ENCODE measurements around the gene RHAG. TPM values are rescaled to one million over a fixed set of nuclear protein-coding genes. Genes with fewer than 3 reads are reported as not detected.

Gene RHAG
- total RNA-seq, 1 experiment from 2014 or later, result not detected

DNA sequence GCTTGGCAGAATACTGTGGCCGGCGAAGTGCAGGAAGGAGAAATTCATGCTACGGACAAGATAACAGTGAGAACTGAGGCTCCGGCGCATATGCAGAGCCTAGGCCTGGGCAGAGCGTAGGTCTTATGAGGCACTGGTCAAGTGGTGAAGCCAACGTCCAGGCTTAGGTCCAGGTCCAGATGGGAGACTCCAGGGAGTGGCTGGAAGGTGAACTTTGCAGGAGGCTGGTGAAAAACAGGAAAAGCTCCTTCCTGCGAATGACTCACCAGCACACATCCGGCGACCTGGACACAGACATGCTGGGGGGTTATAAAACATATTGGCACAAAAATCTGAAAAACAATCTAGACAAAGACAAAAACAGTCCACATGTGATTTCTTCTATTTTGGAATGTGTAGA lies 70.8 kb downstream of the RHAG start:
- Histone ChIP-seq H3K56ac (ENCODE audit: insufficient read length, low read depth, low read length) (no peak overlapping the region), H3K4ac (ENCODE audit: low read depth, low read length) (no peak overlapping the region), H3K79me2 (ENCODE audit: insufficient read depth, low read length) (no peaks in the 10 kb centered on the region), H2AK5ac (ENCODE audit: insufficient read length, low read length) (no peak overlapping the region), H3K14ac (ENCODE audit: insufficient read depth, low read length) (no peak overlapping the region), H3K23ac (ENCODE audit: insufficient read length, low read depth, low read length) (no peak overlapping the region), H3K4me1 (ENCODE audit: insufficient read depth, low read length) (no peaks in the 10 kb centered on the region), H3K23me2 (ENCODE audit: insufficient read length, low read depth, low read length, poor library complexity, severe bottlenecking) (no peaks in the 10 kb centered on the region), H4K91ac (ENCODE audit: insufficient read length, low read depth, low read length) (no peak overlapping the region), H3K9me3 (ENCODE audit: control insufficient read depth, low read depth, low read length) (no peaks in the 10 kb centered on the region), H2BK120ac (ENCODE audit: low read depth, low read length, poor library complexity, severe bottlenecking) (no peak overlapping the region), H4K20me1 (ENCODE audit: control insufficient read depth, insufficient read depth, insufficient read length) (no peaks in the 10 kb centered on the region), H4K5ac (ENCODE audit: insufficient read length, low read depth, low read length) (no peak overlapping the region), H3K27ac (ENCODE audit: insufficient read length, low read depth, low read length) (no peak overlapping the region), H3T11ph (ENCODE audit: low read length) (no peak overlapping the region), H2BK12ac (ENCODE audit: insufficient read length, low read depth, low read length) (no peak overlapping the region), H3K79me1 (ENCODE audit: insufficient read depth, low read depth, low read length, poor library complexity, severe bottlenecking) (no peaks in the 10 kb centered on the region), H4K8ac (replicated peaks; ENCODE audit: insufficient read length, low read depth, low read length) (no peak overlapping the region), H3K18ac (ENCODE audit: insufficient read length, low read depth, low read length) (no peak overlapping the region), H2AFZ (ENCODE audit: low read length) (no peak overlapping the region), H2BK15ac (ENCODE audit: low read depth, low read length) (no peak overlapping the region), H3K27me3 (ENCODE audit: insufficient read depth, low read length) (no peaks in the 10 kb centered on the region), H2BK5ac (ENCODE audit: insufficient read length, low read length) (no peak overlapping the region), H3K9ac (ENCODE audit: extremely low read depth, insufficient read length, low read length) (no peak overlapping the region), H2BK20ac (ENCODE audit: low read depth, low read length, poor library complexity, severe bottlenecking) (no peak overlapping the region), H3K4me2 (ENCODE audit: insufficient read depth, insufficient read length, low read length) (no peak overlapping the region)
- peaks cover 4 to 17% (median 8%) of the 10 kb centered on the region in 3 experiments; a peak in 5 of 7 replicates for H3K36me3 Mint-ChIP-seq (ENCODE audit: insufficient read depth in 1 of 3, low read depth in 3 of 3)
- H3K27ac Mint-ChIP-seq, result no peak overlapping the region
- no peak overlapping the region for H3K4me3 Mint-ChIP-seq
- peaks cover 6 to 9% of the 10 kb centered on the region in 2 experiments; a peak in 4 of 5 replicates for H3K9me3 Mint-ChIP-seq
- no CpG with 5 or more reads among the region's 10 CpGs for WGBS (ENCODE audit: extremely low coverage, insufficient read length, low lambda C conversion rate)
- H3K4me1 Mint-ChIP-seq, result peaks cover 5 to 9% of the 10 kb centered on the region in 2 experiments
- TF ChIP-seq CTCF (conservative IDR thresholded peaks at IDR 0.05), result no peak
- no peak for DNase-seq
- H3K27me3 Mint-ChIP-seq (ENCODE audit: low read depth), result peaks cover 52% of the 10 kb centered on the region
